K562 (cell line): ENCODE results near the gene VWA1. TPM values are rescaled to one million over a fixed set of nuclear protein-coding genes. Genes with fewer than 3 reads are reported as not detected.
A peak's percentile ranks its signal among the peaks of the same experiment; 100 is the strongest.

Experiments
- ATF1 ChIP-seq, 2 experiments: fragments of 450-650 bp in 1 of 2; IDR thresholded peaks; 2 replicates each; pipeline ENCODE4 v1.6.1; 2016; ENCODE audit warnings: missing compliant biosample characterization in 1 of 2, missing genetic modification characterization in 1 of 2
- CTBP1 ChIP-seq: fragments of 450-650 bp; IDR thresholded peaks from 2 replicates; pipeline ENCODE4 v1.6.1; 2016; ENCODE audit warnings: borderline replicate concordance
- FIP1L1 ChIP-seq: fragments of 200-400 bp; formaldehyde crosslinking; IDR thresholded peaks from 2 replicates; pipeline ENCODE4 v1.6.1; 2018; ENCODE audit warnings: mild to moderate bottlenecking, low read depth, low read length; ENCODE audit not compliant: poor library complexity, severe bottlenecking
- MTF1 ChIP-seq: fragments of 250-450 bp; sonication (Bioruptor Pico); IDR thresholded peaks from 2 replicates; pipeline ENCODE4 v1.9.0; 2021; ENCODE audit warnings: moderate library complexity, mild to moderate bottlenecking, inconsistent platforms, borderline replicate concordance
- MYC ChIP-seq, 2 experiments: fragments of 250-450 bp in 1 of 2; sonication (Bioruptor Pico) in 1 of 2; IDR thresholded peaks; 2 replicates each; pipeline versions ENCODE4 v1.5.1 to v1.6.1; 2012 to 2021; ENCODE audit warnings: low read depth in 2 of 2, borderline replicate concordance in 1 of 2, improper control_type of control experiment in 1 of 2, low read length in 1 of 2, mild to moderate bottlenecking in 1 of 2, moderate library complexity in 1 of 2
- POU5F1 ChIP-seq: fragments of 150-350 bp; IDR thresholded peaks from 2 replicates; pipeline ENCODE4 v1.6.1; 2014; ENCODE audit warnings: borderline replicate concordance, low read length, low read depth, mild to moderate bottlenecking; ENCODE audit not compliant: partially characterized antibody
- SMARCE1 ChIP-seq: fragments of 450-650 bp; IDR thresholded peaks from 2 replicates; pipeline ENCODE4 v1.7.1; 2016; ENCODE audit warnings: mild to moderate bottlenecking
- STAT5A ChIP-seq: IDR thresholded peaks from 2 replicates; pipeline ENCODE4 v1.6.1; 2012; ENCODE audit warnings: low read length, inconsistent platforms, borderline replicate concordance
- TRIM24 ChIP-seq, 2 experiments: fragments of 450-650 bp; IDR thresholded peaks; 2 replicates each; pipeline ENCODE4 v1.6.1; 2016
- ZFP1 ChIP-seq: fragments of 450-650 bp; formaldehyde crosslinking; IDR thresholded peaks from 2 replicates; pipeline ENCODE4 v1.4.0; 2020; ENCODE audit warnings: mild to moderate bottlenecking, mixed read lengths
- ZNF696 ChIP-seq: fragments of 250-450 bp; sonication (Bioruptor Pico); conservative IDR thresholded peaks from 2 replicates; pipeline ENCODE4 v1.4.0; 2020; ENCODE audit warnings: mild to moderate bottlenecking, moderate library complexity
- polyA plus RNA-seq, 8 experiments: library from polyadenylated mRNA; depleted of rRNA in 4 of 8; stranded (reverse) in 5 of 8; unstranded in 3 of 8; fragments of >200 nt; fragmentation: Nextera tagmentation in 2 of 8; fragmentation: Illumina TruSeq in 1 of 8; extraction: Ambion mirVana in 2 of 8; extraction: Trizol in 1 of 8; gene quantifications; 2 replicates each; pipeline versions ENCODE4 v1.2.1 to v1.2.3, GENCODE V29; 2011 to 2014; ENCODE audit warnings: inconsistent platforms in 1 of 8, missing spikeins in 1 of 8
- total RNA-seq, 7 experiments: library from RNA; depleted of rRNA in 6 of 7; stranded (reverse); fragments of >200 nt in 6 of 7; fragmentation: Illumina TruSeq in 2 of 7; extraction: Trizol in 2 of 7; gene quantifications; 2 replicates each; pipeline versions ENCODE4 v1.2.1 to v1.2.3, GENCODE V29; 2011 to 2021; ENCODE audit warnings: low replicate concordance in 1 of 7
- TF ChIP-seq, protein P1 (sequence below): sonication (generic); formaldehyde crosslinking; IDR thresholded peaks from 2 replicates; pipeline ENCODE4 v1.8.0; 2022; ENCODE audit warnings: mild to moderate bottlenecking, missing genetic modification reagents
- TF ChIP-seq, protein P2 (sequence below): fragments of 250-450 bp; sonication (Bioruptor Pico); IDR thresholded peaks from 2 replicates; pipeline ENCODE4 v1.4.0; 2020; ENCODE audit warnings: mild to moderate bottlenecking
- TF ChIP-seq, protein P3 (sequence below), 2 experiments: fragments of 450-650 bp; formaldehyde crosslinking in 1 of 2; IDR thresholded peaks; 2 replicates each; pipeline versions ENCODE4 v1.4.0 to v1.6.1; 2014 to 2020; ENCODE audit warnings: mild to moderate bottlenecking in 2 of 2, borderline replicate concordance in 1 of 2, low read depth in 1 of 2

Gene VWA1
- total and polyA plus RNA-seq, 9 of the 15 experiments (the other 6 are each of a cell fraction or from before 2014, with no cell fraction given) = 0.01 to 6.4 (median 0.85) TPM

DNA sequence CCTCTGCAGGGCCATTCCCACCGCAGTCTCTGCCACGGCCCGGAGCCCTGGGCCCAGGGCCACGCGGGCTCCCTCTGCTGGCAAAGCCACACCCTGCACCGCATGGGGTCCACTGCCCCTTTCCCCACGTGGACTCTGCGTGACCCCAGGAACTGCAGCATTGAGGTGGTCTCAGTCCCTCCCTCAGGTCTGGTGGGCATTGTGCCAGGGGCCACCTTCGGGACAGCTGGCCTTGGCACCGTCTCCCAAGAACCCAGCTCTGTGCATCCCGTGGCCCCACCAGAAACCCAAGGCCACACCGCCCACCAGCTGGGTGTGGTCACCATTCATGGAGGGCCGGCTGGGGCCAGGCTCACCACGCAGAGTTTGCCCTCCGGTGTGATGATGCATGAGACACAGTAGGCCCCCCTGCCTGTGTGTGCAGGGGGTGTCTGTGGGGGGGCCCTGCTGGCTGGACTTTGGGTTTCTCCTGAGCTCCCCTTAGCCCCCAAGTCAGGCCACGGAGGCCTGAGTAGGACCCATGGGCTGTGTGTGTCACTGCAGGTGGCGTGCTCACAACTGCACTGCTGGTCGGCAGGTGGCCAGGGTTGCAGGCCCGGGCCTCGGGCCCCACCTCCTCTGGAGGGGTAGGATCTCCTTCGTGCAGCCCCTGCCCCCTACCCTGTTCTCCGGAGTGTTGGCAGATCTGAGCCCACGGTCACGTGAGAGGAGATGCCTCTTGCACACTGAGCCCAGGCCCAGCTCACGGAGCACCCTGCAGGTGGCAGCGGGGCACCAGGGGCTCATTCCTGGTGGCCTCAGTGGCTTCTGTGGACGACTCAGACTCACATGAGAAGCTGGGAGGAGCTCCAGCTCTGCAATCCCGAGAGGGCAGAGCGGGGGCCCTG is 5.8 kb downstream of the VWA1 start (continued):
- TF ChIP-seq, protein P1, sequence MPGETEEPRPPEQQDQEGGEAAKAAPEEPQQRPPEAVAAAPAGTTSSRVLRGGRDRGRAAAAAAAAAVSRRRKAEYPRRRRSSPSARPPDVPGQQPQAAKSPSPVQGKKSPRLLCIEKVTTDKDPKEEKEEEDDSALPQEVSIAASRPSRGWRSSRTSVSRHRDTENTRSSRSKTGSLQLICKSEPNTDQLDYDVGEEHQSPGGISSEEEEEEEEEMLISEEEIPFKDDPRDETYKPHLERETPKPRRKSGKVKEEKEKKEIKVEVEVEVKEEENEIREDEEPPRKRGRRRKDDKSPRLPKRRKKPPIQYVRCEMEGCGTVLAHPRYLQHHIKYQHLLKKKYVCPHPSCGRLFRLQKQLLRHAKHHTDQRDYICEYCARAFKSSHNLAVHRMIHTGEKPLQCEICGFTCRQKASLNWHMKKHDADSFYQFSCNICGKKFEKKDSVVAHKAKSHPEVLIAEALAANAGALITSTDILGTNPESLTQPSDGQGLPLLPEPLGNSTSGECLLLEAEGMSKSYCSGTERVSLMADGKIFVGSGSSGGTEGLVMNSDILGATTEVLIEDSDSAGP (CRISPR knock-in tag) = 0 out of 2 replicates have a peak, but pooled peaks have one; percentile 54
- no peak for TF ChIP-seq ZFP1 (CRISPR knock-in tag)
- TF ChIP-seq TRIM24 (IDR thresholded peaks at IDR 0.05) = no peak
- TF ChIP-seq FIP1L1 = peak; percentile 75
- TF ChIP-seq SMARCE1 = no peak
- peak; percentile 97 for TF ChIP-seq MYC (IDR thresholded peaks at IDR 0.05; ENCODE audit: low read depth, low read length)
- peak; percentile 87; the same call in 1 of the 2 replicates for TF ChIP-seq MYC (CRISPR knock-in tag; IDR thresholded peaks at IDR 0.05; ENCODE audit: borderline replicate concordance, low read depth)
- TF ChIP-seq ATF1 (CRISPR knock-in tag; IDR thresholded peaks at IDR 0.05) = no peak
- TF ChIP-seq ATF1 (tag; IDR thresholded peaks at IDR 0.05) = peak; percentile 36; the same call in 1 of the 2 replicates
- TF ChIP-seq STAT5A = no peak
- no peak for TF ChIP-seq POU5F1
- TF ChIP-seq ZNF696 (CRISPR knock-in tag) = no peak
- peak; percentile 70; the same call in 1 of the 2 replicates for TF ChIP-seq CTBP1
- TF ChIP-seq MTF1 (CRISPR knock-in tag) = no peak
- TF ChIP-seq, protein P2, sequence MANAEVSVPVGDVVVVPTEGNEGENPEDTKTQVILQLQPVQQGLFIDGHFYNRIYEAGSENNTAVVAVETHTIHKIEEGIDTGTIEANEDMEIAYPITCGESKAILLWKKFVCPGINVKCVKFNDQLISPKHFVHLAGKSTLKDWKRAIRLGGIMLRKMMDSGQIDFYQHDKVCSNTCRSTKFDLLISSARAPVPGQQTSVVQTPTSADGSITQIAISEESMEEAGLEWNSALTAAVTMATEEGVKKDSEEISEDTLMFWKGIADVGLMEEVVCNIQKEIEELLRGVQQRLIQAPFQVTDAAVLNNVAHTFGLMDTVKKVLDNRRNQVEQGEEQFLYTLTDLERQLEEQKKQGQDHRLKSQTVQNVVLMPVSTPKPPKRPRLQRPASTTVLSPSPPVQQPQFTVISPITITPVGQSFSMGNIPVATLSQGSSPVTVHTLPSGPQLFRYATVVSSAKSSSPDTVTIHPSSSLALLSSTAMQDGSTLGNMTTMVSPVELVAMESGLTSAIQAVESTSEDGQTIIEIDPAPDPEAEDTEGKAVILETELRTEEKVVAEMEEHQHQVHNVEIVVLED = no peak
- TF ChIP-seq, protein P3, sequence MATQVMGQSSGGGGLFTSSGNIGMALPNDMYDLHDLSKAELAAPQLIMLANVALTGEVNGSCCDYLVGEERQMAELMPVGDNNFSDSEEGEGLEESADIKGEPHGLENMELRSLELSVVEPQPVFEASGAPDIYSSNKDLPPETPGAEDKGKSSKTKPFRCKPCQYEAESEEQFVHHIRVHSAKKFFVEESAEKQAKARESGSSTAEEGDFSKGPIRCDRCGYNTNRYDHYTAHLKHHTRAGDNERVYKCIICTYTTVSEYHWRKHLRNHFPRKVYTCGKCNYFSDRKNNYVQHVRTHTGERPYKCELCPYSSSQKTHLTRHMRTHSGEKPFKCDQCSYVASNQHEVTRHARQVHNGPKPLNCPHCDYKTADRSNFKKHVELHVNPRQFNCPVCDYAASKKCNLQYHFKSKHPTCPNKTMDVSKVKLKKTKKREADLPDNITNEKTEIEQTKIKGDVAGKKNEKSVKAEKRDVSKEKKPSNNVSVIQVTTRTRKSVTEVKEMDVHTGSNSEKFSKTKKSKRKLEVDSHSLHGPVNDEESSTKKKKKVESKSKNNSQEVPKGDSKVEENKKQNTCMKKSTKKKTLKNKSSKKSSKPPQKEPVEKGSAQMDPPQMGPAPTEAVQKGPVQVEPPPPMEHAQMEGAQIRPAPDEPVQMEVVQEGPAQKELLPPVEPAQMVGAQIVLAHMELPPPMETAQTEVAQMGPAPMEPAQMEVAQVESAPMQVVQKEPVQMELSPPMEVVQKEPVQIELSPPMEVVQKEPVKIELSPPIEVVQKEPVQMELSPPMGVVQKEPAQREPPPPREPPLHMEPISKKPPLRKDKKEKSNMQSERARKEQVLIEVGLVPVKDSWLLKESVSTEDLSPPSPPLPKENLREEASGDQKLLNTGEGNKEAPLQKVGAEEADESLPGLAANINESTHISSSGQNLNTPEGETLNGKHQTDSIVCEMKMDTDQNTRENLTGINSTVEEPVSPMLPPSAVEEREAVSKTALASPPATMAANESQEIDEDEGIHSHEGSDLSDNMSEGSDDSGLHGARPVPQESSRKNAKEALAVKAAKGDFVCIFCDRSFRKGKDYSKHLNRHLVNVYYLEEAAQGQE (IDR thresholded peaks at IDR 0.05; ENCODE audit: borderline replicate concordance) = peak; percentile 80
- TF ChIP-seq, protein P3 (CRISPR knock-in tag; IDR thresholded peaks at IDR 0.05; ENCODE audit: low read depth) = no peak
